Suppressor macrophage (primary cell): ENCODE data around the gene TNFRSF1B.
A peak's percentile ranks its signal among the peaks of the same experiment; 100 is the strongest.

Source experiments
- DNase-seq, 4 experiments: peaks; one replicate each; pipeline ENCODE4 v3.0.0-alpha.2; 2020 to 2022
- total RNA-seq, 17 experiments: gene quantifications; one replicate each; lab custom pipeline; 2026; ENCODE audit warnings: mixed read lengths in 6 of 17, inconsistent platforms in 3 of 17; lab: John Stamatoyannopoulos, UW

Gene TNFRSF1B
- 335 to 1,206 (median 638) reads per million in 17 experiments for total RNA-seq

DNA sequence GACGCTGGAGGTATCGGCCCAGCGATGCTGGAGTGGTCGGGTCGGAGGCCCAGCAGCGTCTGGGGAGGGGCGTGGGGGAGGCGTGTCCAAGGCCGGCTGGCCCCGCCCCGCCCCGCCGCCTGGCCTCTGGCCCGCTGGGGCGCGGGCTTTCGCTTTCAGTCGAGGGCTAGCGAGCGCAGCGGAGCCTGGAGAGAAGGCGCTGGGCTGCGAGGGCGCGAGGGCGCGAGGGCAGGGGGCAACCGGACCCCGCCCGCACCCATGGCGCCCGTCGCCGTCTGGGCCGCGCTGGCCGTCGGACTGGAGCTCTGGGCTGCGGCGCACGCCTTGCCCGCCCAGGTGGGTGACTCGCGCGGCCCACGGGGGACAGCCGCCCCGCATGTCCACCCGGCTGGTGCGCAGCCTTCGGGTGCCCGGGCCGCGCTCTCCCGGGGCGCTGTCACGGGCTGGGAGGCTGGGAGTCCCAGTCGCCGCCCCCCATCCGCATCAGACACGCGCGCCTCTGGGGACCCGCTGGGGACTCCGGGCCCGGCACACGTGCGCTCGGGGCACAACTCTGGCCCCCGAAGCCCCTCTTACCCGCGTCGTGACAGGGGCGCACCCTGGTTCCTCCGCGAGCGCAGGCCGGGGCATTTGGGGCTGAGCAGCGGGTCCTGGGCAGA is at the start of gene TNFRSF1B:
TSS of gene TNFRSF1B (plus strand) at position 158 of the 659 bp plus-strand sequence. CDS start at position 259, 101 bp downstream.
- peak; percentile 88 to 95 (median 94) for DNase-seq

- DNase-seq: no peak
These were observed 45.4 kb upstream of the TNFRSF1B start for GRCh38 chr1:12121212-12122003.

- DNase-seq: no peak
These were observed 43.6 kb upstream of the TNFRSF1B start for GRCh38 chr1:12123172-12123571.

- peak; percentile 83 to 92 (median 88) for DNase-seq
These were observed 41.9 kb upstream of the TNFRSF1B start for GRCh38 chr1:12124693-12125421.

GRCh38 chr1:12125422-12126355 is 41.1 kb upstream of the TNFRSF1B start:
- peak; percentile 50 to 75 (median 70) for DNase-seq

GRCh38 chr1:12126781-12127180 is 40.0 kb upstream of the TNFRSF1B start:
- DNase-seq: no peak

DNA sequence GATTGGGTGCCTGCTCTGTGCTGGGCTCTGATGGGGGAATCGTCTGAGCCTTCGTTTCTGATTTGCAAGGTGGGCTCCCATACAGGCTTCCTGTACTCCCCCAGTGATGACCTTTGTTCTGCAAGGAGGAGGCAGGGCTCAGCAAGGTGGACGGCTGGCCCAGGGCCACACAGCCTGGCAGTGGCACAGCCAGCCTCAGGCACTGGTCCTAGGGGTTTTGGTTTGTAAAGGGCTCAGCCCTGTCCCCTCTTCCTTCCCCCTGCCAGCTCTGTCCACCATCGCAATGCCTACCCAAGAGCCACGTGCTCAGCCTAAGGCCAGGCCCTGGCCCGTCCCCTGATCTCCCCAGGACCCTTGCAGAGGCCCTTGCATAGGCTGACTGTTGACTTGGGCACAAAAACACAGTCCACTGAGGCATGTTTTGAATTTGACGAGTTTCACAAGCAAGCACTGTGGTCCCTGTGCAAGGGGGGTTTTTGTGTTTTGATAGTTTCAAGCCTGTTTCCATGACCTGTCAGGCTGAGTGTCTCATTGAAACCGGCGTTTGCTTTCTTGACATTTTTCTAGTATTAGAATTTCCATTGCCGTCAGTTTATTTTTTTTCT is 39.5 kb upstream of the TNFRSF1B start:
- DNase-seq: no peak

GRCh38 chr1:12128120-12128519 is 38.7 kb upstream of the TNFRSF1B start:
- DNase-seq: no peak

GRCh38 chr1:12129624-12130023 is 37.2 kb upstream of the TNFRSF1B start:
- no peak for DNase-seq

DNA sequence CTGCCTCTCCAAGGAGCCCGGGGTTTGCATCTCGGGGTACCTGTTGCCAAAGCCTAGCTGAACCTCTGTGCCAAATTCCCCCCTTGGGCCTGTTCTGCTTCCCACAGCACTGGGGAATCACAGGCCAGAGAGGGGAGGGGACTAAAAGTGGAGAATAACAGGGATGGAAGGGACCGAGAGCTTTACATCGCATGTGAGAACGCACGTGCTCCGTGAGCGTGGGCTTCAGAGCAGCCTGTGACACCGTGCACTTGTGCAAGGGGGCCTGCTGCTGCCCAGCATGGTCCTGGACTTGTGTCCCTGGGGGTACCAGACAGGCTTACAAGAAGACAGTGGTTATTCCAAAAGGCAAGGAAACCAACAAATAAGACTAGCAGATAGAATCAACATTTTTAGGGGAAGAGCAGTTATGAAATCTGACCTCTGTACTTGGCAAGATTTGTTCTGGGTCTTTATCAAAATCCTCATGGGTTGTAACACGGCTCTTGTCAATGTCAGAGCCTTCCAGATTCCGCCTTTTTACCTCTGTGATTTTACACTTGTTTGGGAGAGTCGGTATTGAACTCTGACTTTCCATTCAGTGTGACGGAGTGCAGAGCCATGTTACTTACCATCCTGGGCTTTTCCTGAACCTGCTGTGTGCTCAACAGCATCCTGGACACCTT is 36.2 kb upstream of the TNFRSF1B start:
- no peak for DNase-seq

DNA sequence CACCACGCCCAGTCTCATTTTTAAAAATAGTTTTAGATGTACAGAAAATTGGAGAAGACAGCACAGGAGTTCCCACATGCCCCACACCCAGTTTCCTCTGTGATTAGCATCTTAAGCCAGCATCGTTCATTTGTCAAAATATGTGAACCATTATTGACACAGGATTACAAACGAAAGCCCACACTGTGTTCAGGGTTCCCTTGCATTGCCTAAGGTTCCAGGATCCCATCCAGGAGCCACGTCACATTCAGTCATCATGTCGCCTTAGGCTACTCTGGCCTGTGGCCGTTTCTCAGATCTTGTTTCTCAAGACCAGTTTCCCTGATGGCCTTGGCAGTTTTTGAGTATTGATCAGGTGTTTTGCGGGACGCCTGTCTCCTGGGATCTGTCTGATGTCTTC is 34.7 kb upstream of the TNFRSF1B start:
- peak in 3 of 4 experiments; percentile 35 to 73 (median 45) for DNase-seq

GRCh38 chr1:12134716-12135115 is 32.1 kb upstream of the TNFRSF1B start:
- no peak for DNase-seq

DNA sequence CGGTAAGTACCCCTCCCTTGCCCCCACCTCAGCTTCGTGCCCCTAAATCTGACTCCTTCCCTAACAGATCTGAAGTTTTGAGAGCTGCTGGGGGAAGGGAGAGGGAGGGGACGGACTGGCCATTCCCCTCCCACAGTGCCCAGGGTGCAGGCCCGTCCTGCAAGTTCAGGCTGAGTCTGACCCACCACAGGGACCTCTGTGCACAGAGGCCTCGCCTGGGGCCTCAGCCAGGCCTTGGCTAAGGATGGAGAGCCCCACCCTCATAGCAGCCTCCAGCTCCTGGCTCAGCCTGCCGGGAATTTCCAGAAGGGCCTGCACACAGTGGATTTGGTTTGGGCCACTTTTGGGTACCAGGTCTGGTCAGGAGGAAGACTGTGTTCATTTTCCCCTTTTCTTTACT is 31.2 kb upstream of the TNFRSF1B start:
- DNase-seq: no peak

DNA sequence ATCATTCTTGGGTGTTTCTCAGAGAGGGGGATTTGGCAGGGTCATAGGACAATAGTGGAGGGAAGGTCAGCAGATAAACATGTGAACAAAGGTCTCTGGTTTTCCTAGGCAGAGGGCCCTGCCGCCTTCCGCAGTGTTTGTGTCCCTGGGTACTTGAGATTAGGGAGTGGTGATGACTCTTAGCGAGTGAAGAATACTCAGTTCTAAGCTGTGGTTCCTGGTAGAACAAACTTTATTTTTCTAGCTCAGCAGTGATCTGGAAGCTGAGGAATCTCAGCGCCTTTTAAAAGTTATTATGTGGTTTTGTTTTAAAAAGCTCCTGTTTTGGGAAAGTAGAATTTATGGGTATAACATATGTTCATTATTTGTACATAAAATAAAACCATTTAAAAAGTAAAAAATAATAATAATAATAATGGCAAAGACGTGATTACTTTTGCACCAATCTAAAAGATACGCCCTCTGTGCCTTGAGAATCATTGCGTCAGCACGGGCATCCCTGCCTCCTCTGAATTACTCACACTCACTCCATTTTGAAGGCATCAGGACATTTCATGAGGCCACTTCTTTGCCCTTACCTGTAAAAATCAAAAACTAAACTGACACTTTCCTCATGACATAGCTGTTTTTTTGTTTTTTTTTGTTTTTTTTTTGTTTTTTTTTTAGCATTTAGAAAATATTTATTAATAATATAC is 29.7 kb upstream of the TNFRSF1B start:
- no peak for DNase-seq

GRCh38 chr1:12138196-12139168 is 28.3 kb upstream of the TNFRSF1B start:
- DNase-seq: no peak

- DNase-seq: no peak
These were observed 26.8 kb upstream of the TNFRSF1B start for GRCh38 chr1:12140016-12140415.

DNA sequence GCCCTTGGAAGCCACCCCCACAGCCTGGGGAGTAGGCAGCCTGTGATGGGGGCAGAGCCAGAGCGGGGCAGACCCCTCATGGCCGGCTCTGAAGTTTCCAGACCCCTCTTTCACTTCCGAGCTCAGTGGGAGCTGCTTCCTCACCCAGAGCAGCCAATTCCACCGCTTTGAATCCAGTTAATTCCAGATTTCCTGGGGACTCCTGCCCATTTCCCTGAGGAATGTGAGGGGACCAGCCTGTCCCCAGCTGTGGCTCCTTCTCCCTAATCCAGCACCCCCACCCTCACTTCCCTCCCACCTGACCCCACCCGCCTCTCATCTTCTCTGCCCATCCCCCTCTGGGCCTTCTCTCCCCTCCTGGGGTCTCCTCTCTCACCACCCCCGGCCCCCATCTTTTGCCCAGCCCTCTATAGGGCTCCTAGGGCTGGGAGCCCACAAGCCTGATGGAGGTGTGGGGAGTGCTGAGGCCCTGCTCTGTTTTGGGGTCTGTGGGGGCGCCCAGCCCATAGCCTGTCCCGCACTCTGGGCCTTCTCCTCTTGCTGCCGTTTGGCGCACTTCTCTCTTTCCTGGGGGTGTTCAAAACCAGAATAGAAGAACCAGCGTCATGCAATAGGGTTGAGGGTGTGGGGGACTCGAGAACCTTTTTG is 26.2 kb upstream of the TNFRSF1B start:
- DNase-seq: no peak

DNA sequence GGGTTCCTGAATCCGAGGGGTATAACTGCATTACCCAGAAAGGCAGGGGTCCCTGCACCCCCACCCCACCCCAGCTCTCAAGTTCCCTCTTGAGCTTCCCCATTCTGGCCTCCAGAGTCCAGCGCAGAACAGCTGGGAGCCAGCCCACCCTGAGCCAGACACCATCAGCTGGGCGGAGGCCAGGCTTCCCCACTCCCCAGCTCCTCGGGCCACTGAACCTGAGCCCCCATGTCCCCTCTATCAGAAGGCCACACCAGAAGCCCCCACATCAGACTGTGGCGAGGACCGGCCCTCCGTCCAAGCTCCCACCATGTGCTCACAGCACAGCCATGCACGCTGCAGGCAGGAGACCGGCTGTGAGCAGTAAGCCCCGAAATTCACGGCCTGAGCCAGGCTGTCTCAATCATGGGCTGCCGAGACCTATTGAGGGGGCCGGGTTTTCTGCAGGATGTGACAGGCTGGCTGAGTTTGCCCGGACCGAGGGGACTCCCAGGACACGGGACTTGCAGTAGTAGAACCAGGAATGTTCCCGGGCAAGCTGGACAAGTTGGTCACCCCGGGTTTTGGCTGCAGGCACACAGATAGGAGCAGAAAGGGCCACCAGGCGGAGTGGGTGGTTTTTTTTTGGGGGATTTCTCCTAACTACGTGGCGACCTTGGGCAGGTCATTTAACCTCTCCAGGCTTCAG is 25.5 kb upstream of the TNFRSF1B start:
- DNase-seq: peak in 3 of 4 experiments; percentile 40 to 60 (median 58)
